ENCODE results near the gene SLC2A4RG. TPM values are rescaled to one million over a fixed set of nuclear protein-coding genes. Genes with fewer than 3 reads are reported as not detected.
A peak's percentile ranks its signal among the peaks of the same experiment; 100 is the strongest.

Gene SLC2A4RG
- total and polyA plus RNA-seq, 2 of the 13 experiments (the other 11 are each of a cell fraction or from before 2014, with no cell fraction given), result 91.4 to 95.9 TPM

GRCh38 chr20:63765082-63765873, 25.7 kb downstream of the SLC2A4RG start (continued):
- TF ChIP-seq GPBP1L1 (CRISPR knock-in tag; IDR thresholded peaks at IDR 0.05) (no peak), ZBTB39 (CRISPR knock-in tag; IDR thresholded peaks at IDR 0.05) (no peak), MBNL3 (CRISPR knock-in tag; conservative IDR thresholded peaks at IDR 0.05) (no peak), EHMT2 (IDR thresholded peaks at IDR 0.05; ENCODE audit: borderline replicate concordance, low read depth, low read length) (no peak), ZIK1 (CRISPR knock-in tag; IDR thresholded peaks at IDR 0.05; ENCODE audit: borderline replicate concordance, low read depth) (no peak), ZSCAN21 (CRISPR knock-in tag; IDR thresholded peaks at IDR 0.05; ENCODE audit: borderline replicate concordance) (peak; percentile 69; the same call in 1 of the 2 replicates), RNF2 (conservative IDR thresholded peaks at IDR 0.05; ENCODE audit: low read depth) (no peak), JDP2 (CRISPR knock-in tag; IDR thresholded peaks at IDR 0.05; ENCODE audit: borderline replicate concordance) (no peak), MXD4 (CRISPR knock-in tag; IDR thresholded peaks at IDR 0.05) (no peak), HES4 (CRISPR knock-in tag; IDR thresholded peaks at IDR 0.05; ENCODE audit: borderline replicate concordance) (no peak), GPN1 (CRISPR knock-in tag; IDR thresholded peaks at IDR 0.05; ENCODE audit: borderline replicate concordance) (no peak), ZNF121 (CRISPR knock-in tag; IDR thresholded peaks at IDR 0.05) (peak; percentile 91), ZNF296 (CRISPR knock-in tag; conservative IDR thresholded peaks at IDR 0.05) (0 out of 2 replicates have a peak, but pooled peaks have one; percentile 29), SRSF4 (IDR thresholded peaks at IDR 0.05; ENCODE audit: low read depth, low read length, poor library complexity, severe bottlenecking) (no peak), TEAD3 (CRISPR knock-in tag; optimal IDR thresholded peaks at IDR 0.05; ENCODE audit: borderline replicate concordance) (peak; percentile 73), ZNF432 (CRISPR knock-in tag; IDR thresholded peaks at IDR 0.05; ENCODE audit: borderline replicate concordance) (no peak), JUN (CRISPR knock-in tag; IDR thresholded peaks at IDR 0.05) (no peak), KDM5B (CRISPR knock-in tag; IDR thresholded peaks at IDR 0.05; ENCODE audit: borderline replicate concordance) (peak; percentile 77; the same call in 1 of the 2 replicates), ZNF704 (CRISPR knock-in tag; IDR thresholded peaks at IDR 0.05; ENCODE audit: borderline replicate concordance) (no peak), MBD4 (IDR thresholded peaks at IDR 0.05; ENCODE audit: borderline replicate concordance, low read length) (no peak), PAF1 (CRISPR knock-in tag; IDR thresholded peaks at IDR 0.05) (no peak), BHLHE40 (IDR thresholded peaks at IDR 0.05; ENCODE audit: low read length) (no peak)
- TF ChIP-seq, protein P1, sequence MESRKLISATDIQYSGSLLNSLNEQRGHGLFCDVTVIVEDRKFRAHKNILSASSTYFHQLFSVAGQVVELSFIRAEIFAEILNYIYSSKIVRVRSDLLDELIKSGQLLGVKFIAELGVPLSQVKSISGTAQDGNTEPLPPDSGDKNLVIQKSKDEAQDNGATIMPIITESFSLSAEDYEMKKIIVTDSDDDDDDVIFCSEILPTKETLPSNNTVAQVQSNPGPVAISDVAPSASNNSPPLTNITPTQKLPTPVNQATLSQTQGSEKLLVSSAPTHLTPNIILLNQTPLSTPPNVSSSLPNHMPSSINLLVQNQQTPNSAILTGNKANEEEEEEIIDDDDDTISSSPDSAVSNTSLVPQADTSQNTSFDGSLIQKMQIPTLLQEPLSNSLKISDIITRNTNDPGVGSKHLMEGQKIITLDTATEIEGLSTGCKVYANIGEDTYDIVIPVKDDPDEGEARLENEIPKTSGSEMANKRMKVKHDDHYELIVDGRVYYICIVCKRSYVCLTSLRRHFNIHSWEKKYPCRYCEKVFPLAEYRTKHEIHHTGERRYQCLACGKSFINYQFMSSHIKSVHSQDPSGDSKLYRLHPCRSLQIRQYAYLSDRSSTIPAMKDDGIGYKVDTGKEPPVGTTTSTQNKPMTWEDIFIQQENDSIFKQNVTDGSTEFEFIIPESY (CRISPR knock-in tag; IDR thresholded peaks at IDR 0.05), result peak; percentile 74

All from HepG2 (cell line).